GM18861 (cell line): Measurements from ENCODE around the gene ANLN.
"Not testable (repeated sequence)": the region's sequence is repeated elsewhere in the genome, so short reads cannot be mapped to it uniquely, and the experiment has no call there.

Experiments
- ATAC-seq: cut with Tn5 transposase; IDR thresholded peaks from one replicate; pipeline ENCODE4 v1.9.1; 2021; ENCODE audit not compliant: unreplicated experiment

ANLN gene

DNA sequence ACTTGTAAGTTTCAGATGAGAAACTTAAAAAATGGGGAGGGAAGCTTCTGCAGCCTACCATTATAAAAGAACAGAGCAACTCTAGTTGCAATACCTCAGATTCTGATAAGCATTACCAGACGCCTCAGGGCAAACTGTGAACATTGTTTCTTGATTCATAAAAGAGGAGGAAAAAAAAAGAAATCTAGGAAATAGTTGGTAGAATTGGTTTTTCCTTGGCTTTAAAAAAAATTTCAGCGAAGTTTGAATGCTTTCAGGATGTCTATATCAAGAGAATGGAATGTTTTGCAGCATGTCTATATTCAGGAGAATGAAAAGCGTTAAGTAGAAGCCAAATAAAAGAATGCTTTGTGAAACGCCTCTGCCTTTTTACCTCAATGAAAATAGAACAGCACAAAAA lies 17.5 kb upstream of the ANLN start:
- no peak for ATAC-seq

DNA sequence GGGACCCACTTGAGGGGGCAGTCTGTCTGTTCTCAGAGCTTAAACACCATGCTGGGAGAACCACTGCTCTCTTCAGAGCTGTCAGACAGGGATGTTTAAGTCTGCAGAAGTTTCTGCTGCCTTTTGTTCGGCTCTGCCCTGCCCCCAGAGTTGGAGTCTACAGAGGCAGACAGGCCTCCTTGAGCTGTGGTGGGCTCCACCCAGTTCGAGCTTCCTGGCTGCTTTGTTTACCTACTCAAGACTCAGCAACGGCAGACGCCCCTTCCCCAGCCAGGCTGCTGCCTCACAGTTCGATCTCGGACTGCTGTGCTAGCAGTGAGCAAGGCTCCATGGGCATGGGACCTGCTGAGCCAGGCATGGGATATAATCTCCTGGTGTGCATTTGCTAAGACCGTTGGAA lies 11.1 kb upstream of the ANLN start:
- not testable (repeated sequence) for ATAC-seq

DNA sequence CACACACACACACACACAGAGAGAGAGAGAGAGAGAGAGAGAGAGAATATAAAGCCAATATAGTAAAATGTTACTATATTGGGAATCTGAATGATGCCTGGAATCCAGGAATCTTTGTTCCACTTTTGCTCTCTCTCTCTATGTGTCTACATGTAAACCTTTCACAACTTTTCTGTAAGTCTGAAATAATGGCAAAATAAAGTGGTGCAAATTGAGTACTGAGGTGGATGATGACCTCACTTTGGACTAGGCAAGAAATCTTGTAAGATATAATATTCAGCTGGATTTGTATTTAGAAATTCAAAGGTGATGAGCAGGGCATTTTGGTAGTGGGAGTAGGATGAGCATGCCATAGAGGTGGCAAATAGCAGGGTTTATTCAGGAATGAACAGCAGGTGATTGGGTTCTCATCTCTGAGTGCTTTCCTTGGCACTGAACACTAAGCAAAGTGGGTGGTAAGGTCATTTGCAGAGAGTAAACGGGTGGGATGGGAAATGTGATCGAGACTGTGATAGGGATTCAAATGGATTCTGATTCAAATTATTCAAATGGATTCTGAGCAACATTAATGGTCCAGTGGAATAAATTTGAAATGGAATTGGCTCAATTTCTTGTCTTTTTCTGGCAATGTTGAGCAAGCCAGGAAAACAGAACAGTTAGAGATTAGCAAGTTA lies 9.7 kb upstream of the ANLN start:
- ATAC-seq = no peak

DNA sequence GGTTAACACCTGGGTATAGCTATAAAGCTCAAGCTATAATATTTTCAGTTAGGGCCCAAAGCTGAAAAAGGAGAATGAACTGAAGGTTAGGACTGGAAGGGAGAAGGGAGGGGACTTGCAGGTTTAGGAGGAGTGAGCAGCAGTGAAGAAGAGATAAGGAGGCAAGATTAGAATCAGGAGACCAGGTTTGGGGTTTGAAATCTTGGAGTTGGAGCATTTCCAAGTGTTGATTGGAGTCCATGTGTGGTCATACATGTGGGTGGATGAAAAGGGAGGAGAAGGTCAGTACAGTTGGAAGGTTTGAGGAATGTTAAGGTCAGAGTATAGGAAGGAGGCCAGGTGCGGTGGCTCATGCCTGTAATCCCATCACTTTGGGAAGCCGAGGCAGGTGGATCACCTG lies 8.6 kb upstream of the ANLN start:
- ATAC-seq = no peak

DNA sequence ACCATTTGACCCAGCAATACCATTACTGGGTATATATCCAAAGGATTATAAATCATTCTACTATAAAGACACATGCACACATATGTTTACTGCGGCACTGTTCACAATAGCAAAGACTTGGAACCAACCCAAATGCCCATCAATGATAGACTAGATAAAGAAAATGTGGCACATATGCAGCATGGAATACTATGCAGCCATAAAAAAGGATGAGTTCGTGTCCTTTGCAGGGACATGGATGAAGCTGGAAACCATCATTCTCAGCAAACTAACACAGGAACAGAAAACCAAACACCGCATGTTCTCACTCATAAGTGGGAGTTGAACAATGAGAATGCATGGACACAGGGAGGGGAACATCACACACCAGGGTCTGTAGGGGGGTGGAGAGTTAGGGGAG lies 6.4 kb upstream of the ANLN start:
- not testable (repeated sequence) for ATAC-seq

DNA sequence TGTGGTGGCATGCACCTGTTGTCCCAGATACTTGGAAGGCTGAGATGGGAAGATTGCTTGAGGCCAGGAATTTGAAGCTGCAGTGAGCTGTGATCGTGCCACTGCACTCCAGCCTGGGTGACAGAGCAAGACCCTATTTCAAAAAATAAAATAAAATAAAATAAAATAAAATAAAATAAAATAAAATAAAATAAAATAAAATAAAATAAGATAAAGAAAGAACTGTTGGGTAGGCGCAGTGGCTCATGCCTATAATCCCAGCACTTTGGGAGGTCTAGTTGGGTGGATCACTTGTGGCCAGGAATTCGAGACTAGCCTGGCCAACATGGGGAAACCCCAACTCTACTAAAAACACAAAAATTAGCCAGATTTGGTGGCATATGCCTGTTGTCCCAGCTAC lies 4.0 kb upstream of the ANLN start:
- not testable (repeated sequence) for ATAC-seq

- no peak for ATAC-seq
Measured at GRCh38 chr7:36387435-36388231, 2.0 kb upstream of the ANLN start.

GRCh38 chr7:36388423-36388822 lies 1.2 kb upstream of the ANLN start:
- ATAC-seq = no peak

DNA sequence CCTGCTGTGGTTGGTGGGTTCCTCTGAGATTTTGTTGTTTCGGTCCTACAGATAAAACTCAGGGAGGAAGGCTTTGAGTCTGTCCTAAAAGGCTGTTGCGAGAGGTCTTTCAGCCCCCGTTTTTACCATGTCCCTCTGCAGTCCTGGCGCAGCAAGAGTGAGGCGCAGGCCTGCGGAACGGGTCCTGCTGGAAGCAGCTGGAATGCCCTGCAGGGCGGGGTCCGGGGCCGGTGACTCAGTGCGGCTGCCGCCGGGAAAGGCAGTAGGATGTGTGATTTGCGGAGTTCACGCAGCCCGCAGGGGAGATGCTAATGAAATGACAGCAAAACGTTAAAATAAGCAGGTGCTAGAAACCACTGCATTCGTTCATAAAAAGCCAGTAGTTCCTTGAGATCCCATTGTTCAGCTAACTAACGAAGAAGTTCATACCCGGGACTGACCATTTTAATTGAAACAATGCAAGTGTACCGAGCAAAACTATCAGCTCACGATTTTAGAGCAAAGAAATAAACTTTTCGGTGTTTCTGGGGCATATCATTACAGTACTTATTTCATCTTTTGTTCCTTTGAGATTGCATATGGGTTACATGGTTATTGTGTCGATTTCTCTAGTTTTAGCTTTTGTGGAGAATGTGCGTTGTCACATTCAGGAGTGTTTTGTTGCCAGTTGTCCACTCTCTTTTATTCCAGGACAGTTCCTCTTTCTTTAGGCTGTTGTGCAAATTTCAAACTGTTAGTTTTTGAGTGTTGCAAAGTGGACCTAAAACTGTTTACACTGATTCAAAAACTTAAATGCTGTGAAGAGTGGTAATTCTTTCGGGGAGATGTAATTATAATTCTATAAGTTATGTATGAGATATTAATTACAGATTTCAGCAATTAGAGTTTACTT lies 783 bp downstream of the ANLN start:
- peak; percentile 24 for ATAC-seq

GRCh38 chr7:36391436-36392198 lies 2.0 kb downstream of the ANLN start:
- peak; percentile 50 for ATAC-seq

GRCh38 chr7:36393826-36394225 lies 4.2 kb downstream of the ANLN start:
- ATAC-seq = no peak

- ATAC-seq = no peak
Measured at GRCh38 chr7:36395171-36395894, 5.7 kb downstream of the ANLN start.

- no peak for ATAC-seq
Measured at GRCh38 chr7:36396150-36396549, 6.5 kb downstream of the ANLN start.

DNA sequence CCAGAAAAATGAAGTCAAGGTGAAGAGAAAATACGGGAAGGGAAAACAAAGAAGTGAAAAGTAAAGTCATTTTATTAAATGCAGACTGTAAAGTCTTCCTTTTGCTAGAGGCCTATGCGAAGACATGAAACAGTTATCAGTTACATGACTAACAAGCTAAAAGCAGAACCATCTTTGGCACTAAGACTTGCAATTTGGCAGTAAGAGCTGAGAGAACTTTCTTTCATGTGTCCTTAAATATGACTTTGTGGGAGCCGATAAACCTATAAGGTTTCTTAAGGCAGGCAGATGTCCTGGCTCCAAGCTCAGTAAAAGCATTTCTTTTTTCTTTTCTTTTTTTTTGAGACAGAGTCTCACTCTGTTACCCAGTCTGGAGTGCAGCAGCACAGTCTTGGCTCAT lies 10.4 kb downstream of the ANLN start:
- ATAC-seq = no peak

GRCh38 chr7:36400606-36401005 lies 10.9 kb downstream of the ANLN start:
- ATAC-seq = no peak

DNA sequence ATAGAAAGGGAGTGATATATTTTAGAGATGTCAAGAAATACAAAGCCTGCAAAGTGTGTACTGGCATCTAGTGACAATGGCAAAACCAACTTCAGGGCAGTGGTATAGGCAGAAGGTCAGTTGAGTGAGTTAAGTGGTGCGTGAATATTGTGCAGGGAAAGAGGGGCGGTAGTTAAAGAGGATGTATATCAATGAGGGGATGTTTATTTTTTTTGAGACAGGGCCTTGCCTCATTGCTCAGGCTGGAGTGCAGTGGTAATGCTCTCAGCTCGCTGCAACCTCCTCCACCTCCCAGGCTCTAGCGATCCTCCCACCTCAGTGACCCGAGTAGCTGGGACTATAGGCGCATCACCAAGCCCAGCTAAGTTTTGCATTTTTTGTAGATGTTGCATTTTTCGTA lies 13.8 kb downstream of the ANLN start:
- ATAC-seq = no peak

GRCh38 chr7:36404639-36405408 lies 15.2 kb downstream of the ANLN start:
- ATAC-seq = no peak

GRCh38 chr7:36405409-36405803 lies 15.7 kb downstream of the ANLN start:
- no peak for ATAC-seq

DNA sequence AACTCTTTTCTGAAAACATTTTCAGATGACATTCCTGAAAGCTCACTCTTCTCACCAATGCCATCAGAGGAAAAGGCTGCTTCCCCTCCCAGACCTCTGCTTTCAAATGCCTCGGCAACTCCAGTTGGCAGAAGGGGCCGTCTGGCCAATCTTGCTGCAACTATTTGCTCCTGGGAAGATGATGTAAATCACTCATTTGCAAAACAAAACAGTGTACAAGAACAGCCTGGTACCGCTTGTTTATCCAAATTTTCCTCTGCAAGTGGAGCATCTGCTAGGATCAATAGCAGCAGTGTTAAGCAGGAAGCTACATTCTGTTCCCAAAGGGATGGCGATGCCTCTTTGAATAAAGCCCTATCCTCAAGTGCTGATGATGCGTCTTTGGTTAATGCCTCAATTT lies 16.5 kb downstream of the ANLN start:
- ATAC-seq = no peak
